H1 (cell line): ENCODE data around the gene MRPS18C. TPM values are rescaled to one million over a fixed set of nuclear protein-coding genes. Genes with fewer than 3 reads are reported as not detected.

Source experiments
- CTCF ChIA-PET: fragments of 300-600 bp; sonication (Branson Sonifier 250); formaldehyde crosslinking; loops from one replicate; lab custom pipeline; 2021; ENCODE audit not compliant: partially characterized antibody; lab: Charles Lee
- POLR2A ChIA-PET: fragments of 300-600 bp; sonication (Branson Sonifier 250); formaldehyde crosslinking; loops from one replicate; lab custom pipeline; 2021; ENCODE audit warnings: inconsistent platforms; ENCODE audit not compliant: partially characterized antibody; lab: Charles Lee
- DNase-seq, 2 experiments: peaks; one replicate each; pipeline versions ENCODE4 v3.0.0 to v3.0.0-alpha.2; 2010 to 2022; ENCODE audit warnings: low spot score in 2 of 2, low read depth in 1 of 2, mixed read lengths in 1 of 2
- FAIRE-seq: peaks from 2 replicates; lab custom pipeline; 2011; peaks lifted over from hg19 to GRCh38; lab: Jason Lieb, UNC
- H2AFZ ChIP-seq: 2 replicates; pipeline ENCODE4 v1.8.1; 2012; ENCODE audit warnings: low read length, inconsistent platforms
- H2AK5ac ChIP-seq: 2 replicates; pipeline ENCODE4 v1.6.1; 2013; ENCODE audit warnings: low read depth, low read length
- H2BK120ac ChIP-seq: replicated peaks from 2 replicates; pipeline ENCODE3; 2013; ENCODE audit warnings: low read depth, low read length, inconsistent platforms
- H2BK12ac ChIP-seq: 2 replicates; pipeline ENCODE4 v1.6.1; 2013; ENCODE audit warnings: low read depth, low read length
- H2BK15ac ChIP-seq: 2 replicates; pipeline ENCODE4 v1.6.1; 2013; ENCODE audit warnings: low read length
- H2BK20ac ChIP-seq: 2 replicates; pipeline ENCODE4 v1.6.1; 2013; ENCODE audit warnings: low read length
- H2BK5ac ChIP-seq: 2 replicates; pipeline ENCODE4 v1.6.1; 2013; ENCODE audit warnings: low read depth, low read length
- H3K14ac ChIP-seq: 2 replicates; pipeline ENCODE4 v1.6.1; 2013; ENCODE audit warnings: inconsistent platforms; ENCODE audit not compliant: insufficient read length
- H3K18ac ChIP-seq: 2 replicates; pipeline ENCODE4 v1.6.1; 2013; ENCODE audit warnings: low read length; ENCODE audit errors: extremely low read depth
- H3K23ac ChIP-seq: 2 replicates; pipeline ENCODE4 v1.6.1; 2013; ENCODE audit warnings: inconsistent platforms; ENCODE audit not compliant: insufficient read length
- H3K23me2 ChIP-seq: 2 replicates; pipeline ENCODE4 v1.6.1; 2013; ENCODE audit warnings: low read depth, low read length
- H3K27ac ChIP-seq: 2 replicates; pipeline ENCODE4 v1.6.1; 2011; ENCODE audit warnings: low read depth, low read length, inconsistent platforms
- H3K27me3 ChIP-seq, 4 experiments: replicated peaks in 1 of 4; 1 replicate in 1 of 4; 2 replicates in 3 of 4; pipeline versions ENCODE4 v1.6.1 to v1.8.1; 2011 to 2013; ENCODE audit warnings: low read length in 3 of 4, mild to moderate bottlenecking in 3 of 4, inconsistent platforms in 2 of 4, mixed read lengths in 2 of 4, moderate library complexity in 1 of 4; ENCODE audit not compliant: control insufficient read depth in 3 of 4, insufficient read depth in 3 of 4; ENCODE audit errors: extremely low read depth in 1 of 4
- H3K36me3 ChIP-seq, 4 experiments: 2 replicates each; pipeline versions ENCODE4 v1.6.1 to v1.8.1; 2011 to 2013; ENCODE audit warnings: mild to moderate bottlenecking in 4 of 4, low read length in 3 of 4, moderate library complexity in 2 of 4, control low read depth in 1 of 4, inconsistent platforms in 1 of 4; ENCODE audit not compliant: insufficient read depth in 4 of 4, control insufficient read depth in 2 of 4
- H3K4ac ChIP-seq: replicated peaks from 2 replicates; pipeline ENCODE3; 2013; ENCODE audit warnings: low read length, low read depth, mixed read lengths, inconsistent platforms; ENCODE audit not compliant: insufficient read length
- H3K4me1 ChIP-seq, 4 experiments: replicated peaks in 1 of 4; 1 replicate in 1 of 4; 2 replicates in 3 of 4; pipeline versions ENCODE4 v1.6.1 to v1.8.1; 2011 to 2013; ENCODE audit warnings: low read length in 3 of 4, inconsistent platforms in 2 of 4, mixed read lengths in 1 of 4; ENCODE audit not compliant: insufficient read depth in 4 of 4, control insufficient read depth in 3 of 4
- H3K4me2 ChIP-seq, 2 experiments: 2 replicates each; pipeline versions ENCODE4 v1.6.1 to v1.8.1; 2011 to 2013; ENCODE audit warnings: low read depth in 2 of 2, low read length in 2 of 2, control low read depth in 1 of 2, inconsistent platforms in 1 of 2, mild to moderate bottlenecking in 1 of 2; ENCODE audit not compliant: insufficient read depth in 1 of 2
- H3K4me3 ChIP-seq, 4 experiments: fragments of 200-600, 300-600 bp in 1 of 4; sonication (generic), shearing (Covaris generic), sonication (Bioruptor Twin) in 1 of 4; 2 replicates each; pipeline versions ENCODE4 v1.5.1 to v1.8.1; 2011 to 2016; ENCODE audit warnings: low read length in 4 of 4, low read depth in 3 of 4, control low read depth in 2 of 4, inconsistent platforms in 2 of 4, mild to moderate bottlenecking in 2 of 4, mixed read lengths in 1 of 4, moderate library complexity in 1 of 4; ENCODE audit not compliant: insufficient read depth in 2 of 4; ENCODE audit errors: extremely low read depth in 1 of 4
- H3K56ac ChIP-seq: replicated peaks from 2 replicates; pipeline ENCODE3; 2013; ENCODE audit warnings: low read depth, mild to moderate bottlenecking, mixed read lengths, low read length, inconsistent platforms; ENCODE audit not compliant: insufficient read length
- H3K79me1 ChIP-seq: 2 replicates; pipeline ENCODE4 v1.6.1; 2013; ENCODE audit warnings: low read depth, low read length, control low read depth
- H3K79me2 ChIP-seq, 2 experiments: 2 replicates each; pipeline versions ENCODE4 v1.6.1 to v1.8.1; 2012 to 2013; ENCODE audit warnings: low read length in 2 of 2, mild to moderate bottlenecking in 2 of 2, inconsistent platforms in 1 of 2; ENCODE audit not compliant: insufficient read depth in 2 of 2, control insufficient read depth in 1 of 2
- H3K9ac ChIP-seq, 4 experiments: replicated peaks in 1 of 4; 1 replicate in 1 of 4; 2 replicates in 3 of 4; pipeline versions ENCODE4 v1.6.1 to v1.8.1; 2011 to 2013; ENCODE audit warnings: low read depth in 3 of 4, low read length in 3 of 4, control low read depth in 2 of 4, mild to moderate bottlenecking in 2 of 4, moderate library complexity in 2 of 4, inconsistent platforms in 1 of 4; ENCODE audit errors: extremely low read depth in 1 of 4
- H3K9me3 ChIP-seq, 2 experiments: 2 replicates each; pipeline versions ENCODE4 v1.6.1 to v1.8.1; 2012 to 2013; ENCODE audit warnings: mild to moderate bottlenecking in 2 of 2, moderate library complexity in 2 of 2, control low read depth in 1 of 2, inconsistent platforms in 1 of 2, low read depth in 1 of 2, low read length in 1 of 2, mixed read lengths in 1 of 2; ENCODE audit not compliant: insufficient read depth in 2 of 2
- H4K20me1 ChIP-seq, 2 experiments: replicated peaks in 1 of 2; 2 replicates each; pipeline versions ENCODE3 to v1.8.1; 2011 to 2013; ENCODE audit warnings: inconsistent platforms in 2 of 2, low read length in 2 of 2, mild to moderate bottlenecking in 1 of 2; ENCODE audit not compliant: insufficient read depth in 2 of 2, control insufficient read depth in 1 of 2
- H4K5ac ChIP-seq: 2 replicates; pipeline ENCODE4 v1.6.1; 2013; ENCODE audit warnings: low read length, low read depth, mixed read lengths, inconsistent platforms; ENCODE audit not compliant: insufficient read length
- H4K8ac ChIP-seq: 2 replicates; pipeline ENCODE4 v1.8.0; 2013; ENCODE audit warnings: mild to moderate bottlenecking, moderate library complexity, low read length, inconsistent platforms; ENCODE audit not compliant: insufficient read depth; ENCODE audit errors: extremely low read depth
- H4K91ac ChIP-seq: replicated peaks from 2 replicates; pipeline ENCODE3; 2013; ENCODE audit warnings: low read length, mixed read lengths, inconsistent platforms; ENCODE audit not compliant: insufficient read length
- BACH1 ChIP-seq: IDR thresholded peaks from 2 replicates; pipeline ENCODE4 v1.6.1; 2012; ENCODE audit warnings: low read length, improper control_type of control experiment
- BCL11A ChIP-seq, 2 experiments: IDR thresholded peaks; one replicate each; pipeline ENCODE4 v1.6.1; 2011; ENCODE audit warnings: low read depth in 2 of 2, low read length in 2 of 2, mild to moderate bottlenecking in 2 of 2
- CBX8 ChIP-seq: fragments of 300-800, 300-1000 bp; sonication (generic); IDR thresholded peaks from 2 replicates; pipeline ENCODE4 v1.7.1; 2016; ENCODE audit warnings: low read depth, low read length, borderline replicate concordance
- CREB1 ChIP-seq: IDR thresholded peaks from 2 replicates; pipeline ENCODE4 v1.6.1; 2012; ENCODE audit warnings: inconsistent platforms
- CTBP2 ChIP-seq: IDR thresholded peaks from 2 replicates; pipeline ENCODE4 v1.7.0; 2011; ENCODE audit warnings: borderline replicate concordance, mild to moderate bottlenecking, moderate library complexity, mixed read lengths, low read length; ENCODE audit not compliant: insufficient read depth, insufficient read length
- FOSL1 ChIP-seq: IDR thresholded peaks from 2 replicates; pipeline ENCODE4 v1.6.1; 2011; ENCODE audit warnings: mild to moderate bottlenecking, low read depth, low read length, moderate library complexity; ENCODE audit not compliant: insufficient read depth
- KDM5A ChIP-seq: fragments of 200-600 bp; IDR thresholded peaks from 2 replicates; pipeline ENCODE4 v1.7.1; 2012; ENCODE audit warnings: mild to moderate bottlenecking, low read length, inconsistent platforms, mixed read lengths
- NANOG ChIP-seq: IDR thresholded peaks from 2 replicates; pipeline ENCODE4 v1.6.1; 2011; ENCODE audit warnings: low read length, low read depth, mild to moderate bottlenecking, inconsistent platforms; ENCODE audit not compliant: insufficient read depth, poor library complexity, severe bottlenecking
- SP2 ChIP-seq: IDR thresholded peaks from 2 replicates; pipeline ENCODE4 v1.6.1; 2012; ENCODE audit warnings: mild to moderate bottlenecking, low read length, inconsistent platforms
- WGBS, 2 experiments: shearing (Covaris generic) in 1 of 2; methylation state at CpG; one replicate each; pipeline versions ENCODE4 v1.1.6 to v1.1.7; 2013 to 2015; ENCODE audit warnings: low lambda C conversion rate in 2 of 2, mixed read lengths in 2 of 2, inconsistent platforms in 1 of 2, low coverage in 1 of 2, missing lambda C conversion rate in 1 of 2; ENCODE audit not compliant: insufficient replicate concordance in 2 of 2, insufficient coverage in 1 of 2, insufficient read length in 1 of 2; ENCODE audit errors: extremely low coverage in 1 of 2, missing lambda C conversion rate in 1 of 2; 5-methylcytosine and 5-hydroxymethylcytosine counted together
- polyA plus RNA-seq, 7 experiments: library from polyadenylated mRNA; depleted of rRNA in 3 of 7; stranded (reverse) in 5 of 7; unstranded in 2 of 7; fragments of >200 nt in 5 of 7; fragments of 200-250 nt in 2 of 7; gene quantifications; 1 replicate in 5 of 7; 2 replicates in 1 of 7; 4 replicates in 1 of 7; pipeline versions ENCODE4 v1.2.1 to v1.2.3, GENCODE V29; 2011 to 2013; ENCODE audit warnings: missing spikeins in 2 of 7, mixed read lengths in 2 of 7
- total RNA-seq: library from RNA; stranded (reverse); fragmentation: NEBNext Ultra II Directional; extraction: Animal tissue kit (Norgen Biotek cat#: 25700); gene quantifications from 2 replicates; pipeline ENCODE4 v1.2.1, GENCODE V29; 2021

MRPS18C gene
- total and polyA plus RNA-seq, 2 of the 8 experiments (the other 6 are each of a cell fraction or from before 2014, with no cell fraction given) = 22.6 to 50.3 TPM

DNA sequence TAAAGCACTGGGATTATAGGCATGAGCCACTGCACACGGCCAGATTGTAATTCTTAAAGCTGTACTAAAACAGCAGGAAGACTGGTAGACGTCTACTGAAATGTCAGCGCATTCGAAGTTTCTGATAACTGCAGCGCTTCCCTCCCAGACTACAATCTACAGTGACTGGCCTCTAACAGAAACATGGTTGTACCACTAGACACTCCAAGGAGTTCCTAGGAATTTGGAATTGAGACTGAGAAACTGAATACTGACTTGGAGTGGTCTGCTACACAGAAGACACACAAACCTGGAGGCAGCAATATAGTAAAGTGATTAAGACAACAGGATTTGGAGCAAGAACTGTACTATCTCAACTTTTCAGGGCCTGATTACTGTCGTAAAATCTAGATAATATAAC is 1.2 kb upstream of the MRPS18C start:
- peak overlapping the region; percentile 86 to 94 (median 90); a peak in 6 of 7 replicates for H3K9ac ChIP-seq
- no peak for FAIRE-seq

More for the DNA sequence above, 1.2 kb upstream of the MRPS18C start:
- H3K27ac ChIP-seq = no peak overlapping the region
- no peak overlapping the region for H3K14ac ChIP-seq
- no peak overlapping the region for H2BK12ac ChIP-seq
- H3K9me3 ChIP-seq = no peaks in the 10 kb centered on the region
- peaks cover 0 to 32% of the 10 kb centered on the region in 2 experiments; a peak in 3 of 4 replicates for H3K79me2 ChIP-seq
- H3K4ac ChIP-seq = no peak overlapping the region
- H4K8ac ChIP-seq = no peak overlapping the region
- no peak overlapping the region for H2AK5ac ChIP-seq
- no peak overlapping the region for H2BK5ac ChIP-seq
- H4K91ac ChIP-seq = no peak overlapping the region
- no peaks in the 10 kb centered on the region for H3K23me2 ChIP-seq
- H3K56ac ChIP-seq = no peak overlapping the region
- H2AFZ ChIP-seq = no peak overlapping the region; the same call in 1 of the 2 replicates
- H3K23ac ChIP-seq = no peak overlapping the region
- ChIA-PET CTCF (interaction anchor here (1.0 to 1.5 kb wide), 3 partner anchors 36 to 68 kb away, joined by 3 to 4 read pairs (median 3); no protein-coding TSS in a partner anchor), POLR2A (interaction anchor here (1.2 to 1.4 kb wide), 2 partner anchors 28 to 555 kb away, joined by 3 to 4 read pairs; no protein-coding TSS in a partner anchor)
- no peak for DNase-seq
- H3K79me1 ChIP-seq = peaks cover 3% of the 10 kb centered on the region; the same call in 1 of the 2 replicates
- peaks cover 0 to 27% (median 3%) of the 10 kb centered on the region in 4 experiments; a peak in 4 of 8 replicates for H3K36me3 ChIP-seq
- TF ChIP-seq FOSL1 (no peak), CTBP2 (no peak), NANOG (no peak), CBX8 (no peak), KDM5A (no peak), CREB1 (no peak), BACH1 (no peak), BCL11A (IDR thresholded peaks at IDR 0.05; ENCODE audit: low read depth in 2 of 2, low read length in 2 of 2) (no peak), SP2 (no peak)
- H4K5ac ChIP-seq = no peak overlapping the region
- no peak overlapping the region for H2BK20ac ChIP-seq
- WGBS, 2 experiments = 85% methylated on average over 6 of the region's 6 CpGs; no CpG with 5 or more reads in 1 of the 2 experiments
- no peak overlapping the region for H2BK120ac ChIP-seq
- H3K4me3 ChIP-seq = peak overlapping the region; percentile 85 to 99 (median 93)
- H3K4me2 ChIP-seq = peak overlapping the region; percentile 57 to 71
- H2BK15ac ChIP-seq = no peak overlapping the region
- H3K18ac ChIP-seq = no peak overlapping the region
- H4K20me1 ChIP-seq = no peaks in the 10 kb centered on the region
- H3K27me3 ChIP-seq = no peaks in the 10 kb centered on the region
- peaks cover 0 to 3% (median 0%) of the 10 kb centered on the region in 4 experiments; a peak in 2 of 7 replicates for H3K4me1 ChIP-seq
